GM12891 (cell line): ENCODE measurements around the gene DHDH.

Experiments
- POLR2AphosphoS5 ChIP-seq: IDR thresholded peaks from 2 replicates; pipeline ENCODE4 v1.6.1; 2011; ENCODE audit warnings: low read depth, low read length, control low read depth
- TAF1 ChIP-seq: IDR thresholded peaks from 2 replicates; pipeline ENCODE4 v1.6.1; 2011; ENCODE audit warnings: low read depth, low read length, control low read depth

DNA sequence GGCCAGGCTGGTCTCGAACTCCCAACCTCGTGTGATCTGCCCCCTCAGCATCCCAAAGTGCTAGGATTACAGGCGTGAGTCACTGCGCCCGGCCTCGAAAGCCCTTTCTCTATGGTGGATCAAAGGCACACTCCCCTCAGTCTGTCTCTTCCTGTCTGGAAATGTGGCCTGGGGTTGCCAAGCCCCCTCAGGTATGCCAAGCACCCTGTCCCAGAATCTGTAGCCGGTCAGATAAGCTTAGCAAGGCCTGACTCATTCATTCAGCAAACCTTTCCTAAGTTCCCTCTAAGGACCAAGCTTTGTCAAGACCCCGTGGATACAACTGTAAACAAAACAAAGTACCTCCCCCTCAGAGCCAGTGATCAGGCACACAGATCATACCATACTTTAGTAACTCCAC lies 19.3 kb upstream of the DHDH start:
- no peak for TF ChIP-seq TAF1
- no peak for TF ChIP-seq POLR2AphosphoS5
